ENCODE data around the gene SPDEF.

DNA sequence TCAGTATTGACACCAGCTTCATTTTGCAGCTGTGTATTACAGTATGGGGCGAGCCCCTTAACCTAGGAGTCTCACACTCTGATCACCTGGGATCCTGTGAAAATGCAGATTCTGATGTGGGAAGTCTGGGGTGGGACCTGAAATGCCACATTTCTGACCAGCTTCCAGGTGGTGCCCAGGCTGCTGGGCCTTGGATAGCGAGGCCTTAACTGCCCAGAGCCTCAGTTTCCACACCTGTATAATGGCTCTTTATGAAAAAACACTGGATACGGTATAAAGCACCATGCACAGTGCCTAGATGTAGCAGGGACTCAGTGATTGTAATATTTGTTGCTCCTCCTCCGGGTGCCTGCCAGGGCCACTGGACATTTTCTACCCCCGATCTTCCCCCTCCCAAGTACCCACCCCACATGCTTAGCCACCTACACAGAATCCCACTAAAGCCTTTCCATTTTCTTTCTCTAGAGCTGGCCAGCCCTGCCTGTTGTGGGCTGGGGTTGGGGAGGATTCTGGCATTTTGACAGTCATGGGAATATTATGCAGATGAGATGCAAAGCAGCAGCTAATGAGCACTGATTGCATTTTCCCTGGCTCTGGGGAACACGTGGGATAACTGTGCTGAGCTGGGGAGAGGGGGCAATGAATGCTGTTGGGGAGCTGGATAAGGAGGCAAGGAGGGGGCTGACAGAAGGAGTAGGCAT lies 44.8 kb downstream of the SPDEF start:
- TF ChIP-seq POLR2AphosphoS5 (IDR thresholded peaks at IDR 0.05) (no peak), POLR2A (IDR thresholded peaks at IDR 0.05) (no peak), EP300 (IDR thresholded peaks at IDR 0.05) (no peak)
- TF ChIP-seq, protein P1, sequence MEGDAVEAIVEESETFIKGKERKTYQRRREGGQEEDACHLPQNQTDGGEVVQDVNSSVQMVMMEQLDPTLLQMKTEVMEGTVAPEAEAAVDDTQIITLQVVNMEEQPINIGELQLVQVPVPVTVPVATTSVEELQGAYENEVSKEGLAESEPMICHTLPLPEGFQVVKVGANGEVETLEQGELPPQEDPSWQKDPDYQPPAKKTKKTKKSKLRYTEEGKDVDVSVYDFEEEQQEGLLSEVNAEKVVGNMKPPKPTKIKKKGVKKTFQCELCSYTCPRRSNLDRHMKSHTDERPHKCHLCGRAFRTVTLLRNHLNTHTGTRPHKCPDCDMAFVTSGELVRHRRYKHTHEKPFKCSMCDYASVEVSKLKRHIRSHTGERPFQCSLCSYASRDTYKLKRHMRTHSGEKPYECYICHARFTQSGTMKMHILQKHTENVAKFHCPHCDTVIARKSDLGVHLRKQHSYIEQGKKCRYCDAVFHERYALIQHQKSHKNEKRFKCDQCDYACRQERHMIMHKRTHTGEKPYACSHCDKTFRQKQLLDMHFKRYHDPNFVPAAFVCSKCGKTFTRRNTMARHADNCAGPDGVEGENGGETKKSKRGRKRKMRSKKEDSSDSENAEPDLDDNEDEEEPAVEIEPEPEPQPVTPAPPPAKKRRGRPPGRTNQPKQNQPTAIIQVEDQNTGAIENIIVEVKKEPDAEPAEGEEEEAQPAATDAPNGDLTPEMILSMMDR (IDR thresholded peaks at IDR 0.05): no peak
